ENCODE measurements around the gene UBE2D2. TPM values are rescaled to one million over a fixed set of nuclear protein-coding genes. Genes with fewer than 3 reads are reported as not detected.

UBE2D2 gene
- total RNA-seq, 4 donors from 2014 or later, result 86.9 to 104 (median 91.5) TPM

DNA sequence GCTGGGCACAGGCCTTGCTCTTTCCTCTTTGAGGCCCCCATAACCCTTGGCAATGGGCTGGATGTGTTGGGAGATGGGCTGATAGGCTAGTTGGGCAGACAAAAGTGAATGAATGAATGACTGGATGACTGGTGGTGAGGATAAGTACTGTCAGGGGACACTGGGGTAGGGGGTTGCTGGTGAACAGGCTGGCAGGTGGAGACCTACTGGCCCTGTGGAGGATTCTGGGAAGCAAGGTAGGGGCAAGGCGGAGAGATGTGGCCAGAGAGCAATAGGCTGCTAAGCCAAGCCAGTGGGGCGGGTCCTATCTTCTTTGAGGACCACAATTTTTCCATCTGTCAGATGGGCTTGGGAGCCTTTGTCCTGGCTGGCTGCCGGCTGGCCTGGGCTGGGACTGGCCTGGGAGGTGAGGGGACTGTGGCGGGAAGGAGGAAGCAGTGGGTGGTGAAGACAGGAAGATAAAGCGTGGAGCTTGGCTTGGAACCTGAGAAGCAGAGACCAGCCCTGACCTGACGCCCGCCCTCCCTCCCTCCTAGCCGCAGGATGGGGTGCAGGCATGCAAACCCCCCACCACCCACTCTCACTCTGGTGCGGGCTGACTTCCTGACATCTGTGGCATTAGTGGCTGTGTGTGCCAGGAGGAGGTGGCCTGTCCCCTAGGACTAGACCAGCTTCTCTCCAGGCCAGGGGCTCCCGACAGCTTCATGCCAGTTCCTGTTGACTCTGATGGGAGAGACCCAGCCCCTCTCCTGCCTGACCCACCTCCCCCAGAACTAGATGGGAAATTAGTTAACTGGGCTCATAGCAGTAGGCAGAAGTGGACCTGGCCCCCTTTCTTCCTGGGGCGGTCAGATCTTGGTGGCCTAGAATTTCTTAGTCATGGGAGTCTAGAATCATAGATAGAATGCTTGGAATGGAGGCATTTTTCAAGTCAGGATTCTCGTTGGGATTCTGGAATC is 96.5 kb downstream of the UBE2D2 start:
- WGBS, result 71% methylated on average over 11 of the region's 12 CpGs
- H3K27me3 ChIP-seq, result peaks cover 0 to 5% (median 0%) of the 10 kb centered on the region in 4 donors
- no peak for DNase-seq (ENCODE audit: extremely low spot score)
- intact Hi-C loops (cut with DNase I), result no loop called here
- no peak overlapping the region for H3K4me3 ChIP-seq
- no peaks in the 10 kb centered on the region for H3K9me3 ChIP-seq
- H3K4me1 ChIP-seq, result peaks cover 97 to 100% (median 99%) of the 10 kb centered on the region in 4 donors
- TF ChIP-seq, protein P1, sequence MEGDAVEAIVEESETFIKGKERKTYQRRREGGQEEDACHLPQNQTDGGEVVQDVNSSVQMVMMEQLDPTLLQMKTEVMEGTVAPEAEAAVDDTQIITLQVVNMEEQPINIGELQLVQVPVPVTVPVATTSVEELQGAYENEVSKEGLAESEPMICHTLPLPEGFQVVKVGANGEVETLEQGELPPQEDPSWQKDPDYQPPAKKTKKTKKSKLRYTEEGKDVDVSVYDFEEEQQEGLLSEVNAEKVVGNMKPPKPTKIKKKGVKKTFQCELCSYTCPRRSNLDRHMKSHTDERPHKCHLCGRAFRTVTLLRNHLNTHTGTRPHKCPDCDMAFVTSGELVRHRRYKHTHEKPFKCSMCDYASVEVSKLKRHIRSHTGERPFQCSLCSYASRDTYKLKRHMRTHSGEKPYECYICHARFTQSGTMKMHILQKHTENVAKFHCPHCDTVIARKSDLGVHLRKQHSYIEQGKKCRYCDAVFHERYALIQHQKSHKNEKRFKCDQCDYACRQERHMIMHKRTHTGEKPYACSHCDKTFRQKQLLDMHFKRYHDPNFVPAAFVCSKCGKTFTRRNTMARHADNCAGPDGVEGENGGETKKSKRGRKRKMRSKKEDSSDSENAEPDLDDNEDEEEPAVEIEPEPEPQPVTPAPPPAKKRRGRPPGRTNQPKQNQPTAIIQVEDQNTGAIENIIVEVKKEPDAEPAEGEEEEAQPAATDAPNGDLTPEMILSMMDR (IDR thresholded peaks at IDR 0.05), result no peak
- no peak for TF ChIP-seq POLR2AphosphoS5 (IDR thresholded peaks at IDR 0.05)
- TF ChIP-seq POLR2A (IDR thresholded peaks at IDR 0.05; ENCODE audit: low read depth), result no peak
- no peak for TF ChIP-seq EP300 (IDR thresholded peaks at IDR 0.05)
- peak overlapping the region; percentile 89 to 95 (median 91) for H3K27ac ChIP-seq (replicated peaks in 1 of 4)
- no peaks in the 10 kb centered on the region for H3K36me3 ChIP-seq

DNA sequence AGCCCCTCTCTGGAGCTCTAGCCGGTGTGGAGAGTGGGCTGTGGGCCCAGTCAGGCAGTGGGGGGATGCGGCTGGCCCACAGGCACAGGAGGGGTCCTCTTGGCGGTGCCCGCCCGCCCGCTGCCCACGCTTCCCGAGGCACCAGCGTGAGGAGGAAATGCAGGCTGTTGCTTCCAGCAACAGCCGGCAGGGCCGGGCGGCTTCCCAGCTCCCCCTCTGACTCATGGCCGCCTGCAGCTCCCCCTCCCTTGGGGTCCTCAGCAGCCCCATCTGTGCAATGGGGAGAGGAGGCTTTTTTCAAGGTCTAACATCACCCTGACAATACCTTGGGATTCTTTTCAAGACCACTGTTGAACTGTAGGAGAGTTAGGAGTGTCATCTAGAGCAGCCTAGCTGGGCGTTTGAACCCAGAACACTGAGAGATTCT is 97.4 kb downstream of the UBE2D2 start:
- Histone ChIP-seq H3K27me3 (peaks cover 0 to 5% (median 0%) of the 10 kb centered on the region in 4 donors), H3K4me1 (peaks cover 89 to 98% (median 96%) of the 10 kb centered on the region in 4 donors), H3K4me3 (peak overlapping the region in 2 of 4 donors; percentile 47 to 55), H3K27ac (replicated peaks in 1 of 4) (peak overlapping the region; percentile 89 to 95 (median 91)), H3K36me3 (no peaks in the 10 kb centered on the region), H3K9me3 (no peaks in the 10 kb centered on the region)
- WGBS, result 31% methylated on average over 5 of the region's 14 CpGs
- intact Hi-C loops (cut with DNase I), result no loop called here
- TF ChIP-seq POLR2A (IDR thresholded peaks at IDR 0.05; ENCODE audit: low read depth), result no peak
- TF ChIP-seq, protein P1 (IDR thresholded peaks at IDR 0.05), result peak in 1 of 3 experiments; percentile 19
- no peak for TF ChIP-seq POLR2AphosphoS5 (IDR thresholded peaks at IDR 0.05)
- DNase-seq (ENCODE audit: extremely low spot score), result no peak

DNA sequence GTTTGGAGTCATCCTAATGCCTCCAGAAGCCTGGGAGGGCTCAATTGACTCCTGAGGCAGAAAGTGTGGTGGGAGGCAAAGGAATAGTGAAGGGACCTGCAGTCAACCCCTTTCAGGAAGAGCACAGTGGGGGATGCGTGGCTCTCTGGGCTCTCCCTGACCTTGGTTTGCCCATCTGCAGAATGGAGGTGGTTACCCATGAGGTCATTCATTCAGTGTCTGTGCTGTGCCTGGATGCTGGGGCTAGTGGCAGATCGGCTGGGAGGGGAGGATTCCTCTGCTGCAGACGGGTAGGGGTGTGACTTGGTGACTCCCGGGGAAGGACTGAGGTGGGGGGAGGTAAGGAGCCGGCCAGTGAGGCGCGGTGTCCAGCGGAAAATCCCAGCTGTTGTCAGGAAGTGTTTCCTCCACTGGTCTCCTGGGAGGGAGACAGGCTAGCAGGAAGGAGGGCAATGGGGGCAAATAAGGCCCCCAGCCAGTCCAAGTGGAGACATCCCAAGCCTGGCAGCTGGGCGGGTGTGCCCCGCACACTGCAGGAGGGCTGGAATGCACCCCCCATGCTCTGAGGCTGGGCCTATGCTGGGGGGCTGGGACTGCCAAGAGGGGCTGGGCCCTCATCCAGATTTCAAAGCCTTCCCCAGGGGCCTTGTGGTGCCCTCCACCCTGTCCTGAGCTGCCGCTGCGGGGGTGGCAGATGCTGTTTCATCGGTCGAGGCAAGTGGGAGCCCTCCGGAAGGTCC is 98.0 kb downstream of the UBE2D2 start:
- peak overlapping the region; percentile 89 to 95 (median 91) for H3K27ac ChIP-seq (replicated peaks in 1 of 4)
- H3K9me3 ChIP-seq, result no peaks in the 10 kb centered on the region
- WGBS, result 33% methylated on average over 13 of the region's 15 CpGs
- H3K27me3 ChIP-seq, result peaks cover 0 to 5% (median 0%) of the 10 kb centered on the region in 4 donors
- H3K4me1 ChIP-seq, result peaks cover 89 to 98% (median 95%) of the 10 kb centered on the region in 4 donors
- intact Hi-C loops (cut with DNase I), result no loop called here
- DNase-seq (ENCODE audit: extremely low spot score), result no peak
- peak overlapping the region; percentile 35 to 55 (median 43) for H3K4me3 ChIP-seq
- no peaks in the 10 kb centered on the region for H3K36me3 ChIP-seq
- TF ChIP-seq POLR2A (IDR thresholded peaks at IDR 0.05; ENCODE audit: low read depth) (no peak), EP300 (IDR thresholded peaks at IDR 0.05) (no peak), POLR2AphosphoS5 (IDR thresholded peaks at IDR 0.05) (peak in 1 of 2 donors; percentile 52)
- TF ChIP-seq, protein P1 (IDR thresholded peaks at IDR 0.05), result no peak

DNA sequence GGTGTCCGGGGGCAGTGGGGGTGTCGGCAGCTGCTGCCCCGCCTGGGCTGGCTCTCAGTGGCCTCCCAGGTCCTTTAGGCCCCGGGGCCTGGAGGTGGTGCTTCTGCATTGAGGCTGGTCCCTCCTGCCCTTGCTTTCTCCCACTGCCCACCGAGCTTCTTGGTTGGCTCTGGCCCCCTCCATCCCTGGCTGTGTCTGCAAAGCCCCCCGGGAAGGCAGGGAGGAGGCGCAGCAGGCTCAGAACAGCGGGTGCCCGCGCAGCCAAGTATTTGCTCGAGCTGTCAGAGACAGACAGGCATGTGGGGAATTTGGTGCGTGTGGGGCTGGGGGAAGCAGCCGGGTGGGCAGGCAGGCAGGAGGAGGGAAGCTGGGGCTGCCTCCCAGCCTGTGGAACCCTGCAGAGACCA is 98.6 kb downstream of the UBE2D2 start:
- intact Hi-C loops (cut with DNase I), result no loop called here

More for the DNA sequence above, 98.6 kb downstream of the UBE2D2 start:
- TF ChIP-seq POLR2A (IDR thresholded peaks at IDR 0.05; ENCODE audit: low read depth), result no peak
- no peak for TF ChIP-seq POLR2AphosphoS5 (IDR thresholded peaks at IDR 0.05)
- TF ChIP-seq, protein P1 (IDR thresholded peaks at IDR 0.05), result peak in 1 of 3 experiments; percentile 6
- TF ChIP-seq EP300 (IDR thresholded peaks at IDR 0.05), result no peak
- 37% methylated on average over 7 of the region's 13 CpGs for WGBS
- Histone ChIP-seq H3K27me3 (peaks cover 0 to 5% (median 0%) of the 10 kb centered on the region in 4 donors), H3K4me3 (peak overlapping the region; percentile 35 to 55 (median 43)), H3K9me3 (no peaks in the 10 kb centered on the region), H3K4me1 (peaks cover 89 to 98% (median 95%) of the 10 kb centered on the region in 4 donors), H3K27ac (replicated peaks in 1 of 4) (peak overlapping the region; percentile 89 to 95 (median 91)), H3K36me3 (no peaks in the 10 kb centered on the region)
- DNase-seq (ENCODE audit: extremely low spot score), result no peak

Data from esophagus muscularis mucosa (tissue), 4 donors.